ENCODE results near the gene NPHP4. TPM values are rescaled to one million over a fixed set of nuclear protein-coding genes. Genes with fewer than 3 reads are reported as not detected.

Gene NPHP4
- 9.7 TPM for polyA plus RNA-seq (2013, experiment 1 of 2)
- 7.3 TPM for polyA plus RNA-seq (2013, experiment 2 of 2)

- Histone ChIP-seq H3K36me3 (ENCODE audit: control insufficient read depth, insufficient read depth, low read length) (no peaks in the 10 kb centered on the region), H3K4me1 (ENCODE audit: control insufficient read depth, insufficient read depth, low read length, poor library complexity, severe bottlenecking) (peaks cover 14% of the 10 kb centered on the region), H3K4me3 (ENCODE audit: extremely low read depth, insufficient read depth, low read length, poor library complexity, severe bottlenecking) (peak within 1 kb of the TSS; percentile 71), H3K9me3 (ENCODE audit: control insufficient read depth, low read length) (no peaks in the 10 kb centered on the region), H3K27ac (ENCODE audit: low read depth, low read length, severe bottlenecking) (peak within 1 kb of the TSS; percentile 95)
- WGBS, 2 experiments (ENCODE audit: insufficient coverage in 2 of 2): 0 to 1% methylated on average over 86 to 94 of the region's 94 CpGs
These were observed at the start of gene NPHP4 for GRCh38 chr1:5992026-5992813. Gene NPHP4, minus strand, starts transcription at chr1:5992425. Its CDS starts 6,136 bp downstream, at chr1:5986289.

- WGBS, 2 experiments (ENCODE audit: insufficient coverage in 2 of 2): 46 to 48% methylated on average over 13 to 18 of the region's 20 CpGs
- H3K9me3 ChIP-seq (ENCODE audit: control insufficient read depth, low read length): no peaks in the 10 kb centered on the region
- H3K36me3 ChIP-seq (ENCODE audit: control insufficient read depth, insufficient read depth, low read length): no peaks in the 10 kb centered on the region
- peaks cover 5% of the 10 kb centered on the region for H3K4me1 ChIP-seq (ENCODE audit: control insufficient read depth, insufficient read depth, low read length, poor library complexity, severe bottlenecking)
- H3K27ac ChIP-seq (ENCODE audit: low read depth, low read length, severe bottlenecking): no peak overlapping the region
- no peak overlapping the region for H3K4me3 ChIP-seq (ENCODE audit: extremely low read depth, insufficient read depth, low read length, poor library complexity, severe bottlenecking)
These were observed 49.3 kb upstream of the NPHP4 start for GRCh38 chr1:6041432-6042062.

GRCh38 chr1:6040861-6041415, 48.7 kb upstream of the NPHP4 start:
- no peaks in the 10 kb centered on the region for H3K9me3 ChIP-seq (ENCODE audit: control insufficient read depth, low read length)
- no peak overlapping the region for H3K4me3 ChIP-seq (ENCODE audit: extremely low read depth, insufficient read depth, low read length, poor library complexity, severe bottlenecking)
- WGBS, 2 experiments (ENCODE audit: insufficient coverage in 2 of 2): 94% methylated on average over 19 to 22 of the region's 22 CpGs
- H3K27ac ChIP-seq (ENCODE audit: low read depth, low read length, severe bottlenecking): no peak overlapping the region
- H3K36me3 ChIP-seq (ENCODE audit: control insufficient read depth, insufficient read depth, low read length): no peaks in the 10 kb centered on the region
- peaks cover 5% of the 10 kb centered on the region for H3K4me1 ChIP-seq (ENCODE audit: control insufficient read depth, insufficient read depth, low read length, poor library complexity, severe bottlenecking)

- H3K9me3 ChIP-seq (ENCODE audit: control insufficient read depth, low read length): no peaks in the 10 kb centered on the region
- no peak overlapping the region for H3K4me3 ChIP-seq (ENCODE audit: extremely low read depth, insufficient read depth, low read length, poor library complexity, severe bottlenecking)
- peaks cover 5% of the 10 kb centered on the region for H3K4me1 ChIP-seq (ENCODE audit: control insufficient read depth, insufficient read depth, low read length, poor library complexity, severe bottlenecking)
- H3K36me3 ChIP-seq (ENCODE audit: control insufficient read depth, insufficient read depth, low read length): no peaks in the 10 kb centered on the region
- 84 to 86% methylated on average over 8 to 11 of the region's 15 CpGs for WGBS, 2 experiments (ENCODE audit: insufficient coverage in 2 of 2)
- H3K27ac ChIP-seq (ENCODE audit: low read depth, low read length, severe bottlenecking): no peak overlapping the region
These were observed 48.2 kb upstream of the NPHP4 start for GRCh38 chr1:6040444-6040843.

- Histone ChIP-seq H3K4me1 (ENCODE audit: control insufficient read depth, insufficient read depth, low read length, poor library complexity, severe bottlenecking) (peaks cover 5% of the 10 kb centered on the region), H3K9me3 (ENCODE audit: control insufficient read depth, low read length) (no peaks in the 10 kb centered on the region), H3K27ac (ENCODE audit: low read depth, low read length, severe bottlenecking) (no peak overlapping the region), H3K36me3 (ENCODE audit: control insufficient read depth, insufficient read depth, low read length) (no peaks in the 10 kb centered on the region), H3K4me3 (ENCODE audit: extremely low read depth, insufficient read depth, low read length, poor library complexity, severe bottlenecking) (no peak overlapping the region)
- WGBS, 2 experiments (ENCODE audit: insufficient coverage in 2 of 2): 89 to 95% methylated on average over 13 to 15 of the region's 15 CpGs
These were observed 46.8 kb upstream of the NPHP4 start for GRCh38 chr1:6039031-6039430.

- H3K9me3 ChIP-seq (ENCODE audit: control insufficient read depth, low read length): no peaks in the 10 kb centered on the region
- H3K27ac ChIP-seq (ENCODE audit: low read depth, low read length, severe bottlenecking): no peak overlapping the region
- peaks cover 5% of the 10 kb centered on the region for H3K4me1 ChIP-seq (ENCODE audit: control insufficient read depth, insufficient read depth, low read length, poor library complexity, severe bottlenecking)
- no peaks in the 10 kb centered on the region for H3K36me3 ChIP-seq (ENCODE audit: control insufficient read depth, insufficient read depth, low read length)
- WGBS, 2 experiments (ENCODE audit: insufficient coverage in 2 of 2): 87 to 90% methylated on average over 4 to 6 of the region's 7 CpGs
- H3K4me3 ChIP-seq (ENCODE audit: extremely low read depth, insufficient read depth, low read length, poor library complexity, severe bottlenecking): no peak overlapping the region
These were observed 46.4 kb upstream of the NPHP4 start for GRCh38 chr1:6038603-6039002.

GRCh38 chr1:6037338-6037762, 45.1 kb upstream of the NPHP4 start:
- H3K4me3 ChIP-seq (ENCODE audit: extremely low read depth, insufficient read depth, low read length, poor library complexity, severe bottlenecking): no peak overlapping the region
- no peaks in the 10 kb centered on the region for H3K36me3 ChIP-seq (ENCODE audit: control insufficient read depth, insufficient read depth, low read length)
- peaks cover 5% of the 10 kb centered on the region for H3K4me1 ChIP-seq (ENCODE audit: control insufficient read depth, insufficient read depth, low read length, poor library complexity, severe bottlenecking)
- 32 to 47% methylated on average over 9 of the region's 9 CpGs for WGBS, 2 experiments (ENCODE audit: insufficient coverage in 2 of 2)
- no peaks in the 10 kb centered on the region for H3K9me3 ChIP-seq (ENCODE audit: control insufficient read depth, low read length)
- no peak overlapping the region for H3K27ac ChIP-seq (ENCODE audit: low read depth, low read length, severe bottlenecking)

GRCh38 chr1:6035719-6036118, 43.5 kb upstream of the NPHP4 start:
- Histone ChIP-seq H3K4me3 (ENCODE audit: extremely low read depth, insufficient read depth, low read length, poor library complexity, severe bottlenecking) (no peak overlapping the region), H3K9me3 (ENCODE audit: control insufficient read depth, low read length) (no peaks in the 10 kb centered on the region), H3K36me3 (ENCODE audit: control insufficient read depth, insufficient read depth, low read length) (no peaks in the 10 kb centered on the region), H3K4me1 (ENCODE audit: control insufficient read depth, insufficient read depth, low read length, poor library complexity, severe bottlenecking) (peaks cover 5% of the 10 kb centered on the region), H3K27ac (ENCODE audit: low read depth, low read length, severe bottlenecking) (no peak overlapping the region)
- 75 to 79% methylated on average over 12 of the region's 12 CpGs for WGBS, 2 experiments (ENCODE audit: insufficient coverage in 2 of 2)

GRCh38 chr1:6035303-6035702, 43.1 kb upstream of the NPHP4 start:
- Histone ChIP-seq H3K36me3 (ENCODE audit: control insufficient read depth, insufficient read depth, low read length) (no peaks in the 10 kb centered on the region), H3K9me3 (ENCODE audit: control insufficient read depth, low read length) (no peaks in the 10 kb centered on the region), H3K27ac (ENCODE audit: low read depth, low read length, severe bottlenecking) (no peak overlapping the region), H3K4me3 (ENCODE audit: extremely low read depth, insufficient read depth, low read length, poor library complexity, severe bottlenecking) (no peak overlapping the region), H3K4me1 (ENCODE audit: control insufficient read depth, insufficient read depth, low read length, poor library complexity, severe bottlenecking) (peaks cover 5% of the 10 kb centered on the region)
- WGBS, 2 experiments (ENCODE audit: insufficient coverage in 2 of 2): 91 to 97% methylated on average over 7 to 12 of the region's 15 CpGs

GRCh38 chr1:6034750-6035096, 42.5 kb upstream of the NPHP4 start:
- H3K27ac ChIP-seq (ENCODE audit: low read depth, low read length, severe bottlenecking): no peak overlapping the region
- 75 to 80% methylated on average over 10 of the region's 10 CpGs for WGBS, 2 experiments (ENCODE audit: insufficient coverage in 2 of 2)
- H3K4me3 ChIP-seq (ENCODE audit: extremely low read depth, insufficient read depth, low read length, poor library complexity, severe bottlenecking): no peak overlapping the region
- H3K36me3 ChIP-seq (ENCODE audit: control insufficient read depth, insufficient read depth, low read length): no peaks in the 10 kb centered on the region
- peaks cover 5% of the 10 kb centered on the region for H3K4me1 ChIP-seq (ENCODE audit: control insufficient read depth, insufficient read depth, low read length, poor library complexity, severe bottlenecking)
- no peaks in the 10 kb centered on the region for H3K9me3 ChIP-seq (ENCODE audit: control insufficient read depth, low read length)
